Uterus (tissue), 4 donors: ENCODE data around the gene ZFP36. TPM values are rescaled to one million over a fixed set of nuclear protein-coding genes. Genes with fewer than 3 reads are reported as not detected.

ENCODE experiments used
- DNase-seq, 2 donors: peaks; one replicate each; pipeline ENCODE4 v3.0.0-alpha.2; 2019 to 2020
- H3K27ac ChIP-seq, 2 donors: fragments of 200-600 bp; sonication (generic); 1 replicate in 1 of 2; 2 replicates in 1 of 2; pipeline ENCODE4 v1.5.1; 2016 to 2018
- H3K27me3 ChIP-seq, 2 donors: fragments of 200-600 bp; sonication (generic); one replicate each; pipeline ENCODE4 v1.5.1; 2018 to 2019; ENCODE audit warnings: control low read depth in 1 of 2
- H3K36me3 ChIP-seq, 2 donors: fragments of 200-600 bp; sonication (generic); one replicate each; pipeline ENCODE4 v1.5.1; 2019; ENCODE audit warnings: control low read depth in 1 of 2
- H3K4me1 ChIP-seq, 2 donors: fragments of 200-600 bp; sonication (generic); one replicate each; pipeline ENCODE4 v1.5.1; 2018 to 2019; ENCODE audit warnings: control low read depth in 1 of 2
- H3K4me3 ChIP-seq, 2 donors: fragments of 200-600 bp; sonication (generic); 1 replicate in 1 of 2; 2 replicates in 1 of 2; pipeline ENCODE4 v1.5.1; 2018 to 2019; ENCODE audit warnings: mild to moderate bottlenecking in 1 of 2
- H3K9me3 ChIP-seq, 2 donors: fragments of 200-600 bp; sonication (generic); one replicate each; pipeline ENCODE4 v1.5.1; 2019; ENCODE audit warnings: control low read depth in 1 of 2
- CTCF ChIP-seq, 4 experiments: fragments of 200-600 bp in 2 of 4; fragments of 450-650 bp in 2 of 4; sonication (generic) in 2 of 4; IDR thresholded peaks; one replicate each; pipeline ENCODE4 v1.5.1; 2016 to 2019; ENCODE audit warnings: antibody characterized with exemption in 4 of 4, mild to moderate bottlenecking in 2 of 4, moderate library complexity in 1 of 4
- POLR2A ChIP-seq, 2 donors: fragments of 450-650 bp; IDR thresholded peaks; one replicate each; pipeline ENCODE4 v1.6.1; 2016; ENCODE audit warnings: antibody characterized with exemption in 2 of 2, mild to moderate bottlenecking in 1 of 2, moderate library complexity in 1 of 2
- intact Hi-C: fragments of 100-400 bp; cut with DNase I; formaldehyde crosslinking; loops from one replicate; pipeline ENCODE4 v1.15.1; 2023; ENCODE audit warnings: low total_unique reads
- total RNA-seq, 4 donors: library from RNA; depleted of rRNA in 3 of 4; stranded (reverse); fragments of >200 nt in 3 of 4; gene quantifications; one replicate each; pipeline versions ENCODE4 v1.1.0 to v1.2.4, GENCODE V29; 2014 to 2023
- donor health status: DM: yes; HTN: yes; CAD: no.

Gene ZFP36
- total RNA-seq, 4 donors from 2014 or later: 5.0 to 276 (median 145) TPM

GRCh38 chr19:39380521-39381502 lies 25.8 kb upstream of the ZFP36 start:
- DNase-seq: no peak

GRCh38 chr19:39381910-39382611 lies 24.6 kb upstream of the ZFP36 start:
- Histone ChIP-seq H3K27me3 (no peaks in the 10 kb centered on the region), H3K27ac (no peak overlapping the region), H3K4me3 (no peak overlapping the region), H3K9me3 (no peaks in the 10 kb centered on the region), H3K4me1 (no peaks in the 10 kb centered on the region), H3K36me3 (no peaks in the 10 kb centered on the region)
- intact Hi-C loops: no loop called here
- no peak for TF ChIP-seq CTCF (IDR thresholded peaks at IDR 0.05)
- TF ChIP-seq POLR2A (IDR thresholded peaks at IDR 0.05): no peak
- DNase-seq: no peak

More at GRCh38 chr19:39380521-39381502, 25.8 kb upstream of the ZFP36 start:
- Histone ChIP-seq H3K27ac (no peak overlapping the region), H3K9me3 (no peaks in the 10 kb centered on the region), H3K4me3 (no peak overlapping the region), H3K4me1 (no peaks in the 10 kb centered on the region), H3K27me3 (no peaks in the 10 kb centered on the region), H3K36me3 (no peaks in the 10 kb centered on the region)
- TF ChIP-seq POLR2A (IDR thresholded peaks at IDR 0.05): no peak
- no peak for TF ChIP-seq CTCF (IDR thresholded peaks at IDR 0.05)
- intact Hi-C loops: no loop called here

- Histone ChIP-seq H3K9me3 (no peaks in the 10 kb centered on the region), H3K27ac (no peak overlapping the region), H3K36me3 (no peaks in the 10 kb centered on the region), H3K4me1 (no peaks in the 10 kb centered on the region), H3K27me3 (no peaks in the 10 kb centered on the region), H3K4me3 (no peak overlapping the region)
- intact Hi-C loops: no loop called here
- TF ChIP-seq POLR2A (IDR thresholded peaks at IDR 0.05) (no peak), CTCF (IDR thresholded peaks at IDR 0.05) (no peak)
- no peak for DNase-seq
Observed at GRCh38 chr19:39382991-39383828, 23.4 kb upstream of the ZFP36 start.

GRCh38 chr19:39384839-39385568 lies 21.6 kb upstream of the ZFP36 start:
- no peak for DNase-seq
- no peak overlapping the region for H3K4me3 ChIP-seq
- no peak for TF ChIP-seq CTCF (IDR thresholded peaks at IDR 0.05)
- no peak for TF ChIP-seq POLR2A (IDR thresholded peaks at IDR 0.05)
- no peak overlapping the region for H3K27ac ChIP-seq
- no peaks in the 10 kb centered on the region for H3K27me3 ChIP-seq
- H3K36me3 ChIP-seq: no peaks in the 10 kb centered on the region
- no peaks in the 10 kb centered on the region for H3K9me3 ChIP-seq
- H3K4me1 ChIP-seq: peaks cover 2 to 3% of the 10 kb centered on the region in 2 donors
- intact Hi-C loops: no loop called here
